ENCODE measurements around the gene MMP26. TPM values are rescaled to one million over a fixed set of nuclear protein-coding genes. Genes with fewer than 3 reads are reported as not detected.

The MMP26 gene
- total RNA-seq, 1 experiment from 2014 or later: not detected

DNA sequence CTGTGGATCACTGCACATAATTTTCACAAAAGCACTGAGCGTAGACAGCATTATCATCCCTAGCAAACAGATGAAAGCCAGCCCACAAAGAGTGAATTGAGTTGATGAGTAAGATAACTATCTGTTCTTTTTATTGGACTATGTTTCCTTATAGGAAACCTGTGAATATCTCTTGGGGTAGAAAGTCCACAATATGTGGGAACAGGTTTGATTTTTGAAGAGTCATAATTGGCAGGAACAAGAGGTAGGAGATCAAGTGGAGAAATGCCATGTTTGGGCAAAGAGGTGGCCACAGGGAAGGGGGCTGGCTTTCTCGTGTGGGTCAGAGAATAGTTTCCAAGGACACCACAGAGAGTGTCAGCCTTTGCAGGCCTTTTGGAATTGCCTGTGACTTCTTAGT, 30.8 kb upstream of the MMP26 start:
- no TSS peak for BruUV-seq (replicated peaks)
- Mint-ChIP-seq H3K36me3 (ENCODE audit: insufficient read depth, unreplicated experiment) (no peaks in the 10 kb centered on the region), H3K27ac (ENCODE audit: low read depth, unreplicated experiment) (no peak overlapping the region), H3K4me1 (ENCODE audit: insufficient read depth, unreplicated experiment) (no peaks in the 10 kb centered on the region), H3K4me3 (ENCODE audit: unreplicated experiment) (no peak overlapping the region), H3K27me3 (ENCODE audit: insufficient read depth, unreplicated experiment) (no peaks in the 10 kb centered on the region), H3K9me3 (ENCODE audit: unreplicated experiment) (no peaks in the 10 kb centered on the region)
- TF ChIP-seq CTCF (IDR thresholded peaks at IDR 0.05; ENCODE audit: unreplicated experiment): no peak
- no peak for DNase-seq (ENCODE audit: unreplicated experiment)
- ChIA-PET CTCF (no interaction called here), POLR2A (no interaction called here)
- intact Hi-C loops (cut with micrococcal nuclease): no loop called here

DNA sequence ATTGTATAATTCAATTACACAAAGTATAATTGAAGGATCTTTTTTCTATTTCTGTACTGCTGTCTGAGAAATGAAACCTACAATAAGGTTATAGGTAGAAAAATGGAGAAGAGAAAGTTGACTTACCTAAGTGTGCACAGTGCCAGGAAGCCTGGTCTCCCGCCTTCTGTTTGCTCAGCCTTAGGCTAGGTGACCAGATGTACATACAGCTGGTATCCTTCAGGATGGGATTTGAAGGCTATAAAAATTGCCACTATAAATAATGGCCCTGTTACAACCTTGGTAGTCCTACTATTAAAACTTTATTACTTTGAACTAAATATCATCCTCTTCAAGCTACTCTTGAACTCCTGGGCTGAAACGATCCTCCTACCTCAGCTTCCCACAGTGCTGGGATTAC, 26.6 kb upstream of the MMP26 start:
- intact Hi-C loops (cut with micrococcal nuclease): no loop called here
- ChIA-PET CTCF (no interaction called here), POLR2A (no interaction called here)
- no peak for DNase-seq (ENCODE audit: unreplicated experiment)
- TF ChIP-seq CTCF (IDR thresholded peaks at IDR 0.05; ENCODE audit: unreplicated experiment): no peak
- Mint-ChIP-seq H3K4me1 (ENCODE audit: insufficient read depth, unreplicated experiment) (no peaks in the 10 kb centered on the region), H3K27ac (ENCODE audit: low read depth, unreplicated experiment) (no peak overlapping the region), H3K9me3 (ENCODE audit: unreplicated experiment) (no peaks in the 10 kb centered on the region), H3K36me3 (ENCODE audit: insufficient read depth, unreplicated experiment) (no peaks in the 10 kb centered on the region), H3K4me3 (ENCODE audit: unreplicated experiment) (no peak overlapping the region), H3K27me3 (ENCODE audit: insufficient read depth, unreplicated experiment) (no peaks in the 10 kb centered on the region)
- BruUV-seq (replicated peaks): no TSS peak

GRCh38 chr11:4680341-4680740, 24.2 kb upstream of the MMP26 start:
- Mint-ChIP-seq H3K27me3 (ENCODE audit: insufficient read depth, unreplicated experiment) (no peaks in the 10 kb centered on the region), H3K4me3 (ENCODE audit: unreplicated experiment) (no peak overlapping the region), H3K36me3 (ENCODE audit: insufficient read depth, unreplicated experiment) (no peaks in the 10 kb centered on the region), H3K9me3 (ENCODE audit: unreplicated experiment) (no peaks in the 10 kb centered on the region), H3K4me1 (ENCODE audit: insufficient read depth, unreplicated experiment) (no peaks in the 10 kb centered on the region), H3K27ac (ENCODE audit: low read depth, unreplicated experiment) (no peak overlapping the region)
- no TSS peak for BruUV-seq (replicated peaks)
- intact Hi-C loops (cut with micrococcal nuclease): no loop called here
- POLR2A ChIA-PET: no interaction called here
- no peak for DNase-seq (ENCODE audit: unreplicated experiment)
- TF ChIP-seq CTCF (IDR thresholded peaks at IDR 0.05; ENCODE audit: unreplicated experiment): no peak
- CTCF ChIA-PET: no interaction called here

DNA sequence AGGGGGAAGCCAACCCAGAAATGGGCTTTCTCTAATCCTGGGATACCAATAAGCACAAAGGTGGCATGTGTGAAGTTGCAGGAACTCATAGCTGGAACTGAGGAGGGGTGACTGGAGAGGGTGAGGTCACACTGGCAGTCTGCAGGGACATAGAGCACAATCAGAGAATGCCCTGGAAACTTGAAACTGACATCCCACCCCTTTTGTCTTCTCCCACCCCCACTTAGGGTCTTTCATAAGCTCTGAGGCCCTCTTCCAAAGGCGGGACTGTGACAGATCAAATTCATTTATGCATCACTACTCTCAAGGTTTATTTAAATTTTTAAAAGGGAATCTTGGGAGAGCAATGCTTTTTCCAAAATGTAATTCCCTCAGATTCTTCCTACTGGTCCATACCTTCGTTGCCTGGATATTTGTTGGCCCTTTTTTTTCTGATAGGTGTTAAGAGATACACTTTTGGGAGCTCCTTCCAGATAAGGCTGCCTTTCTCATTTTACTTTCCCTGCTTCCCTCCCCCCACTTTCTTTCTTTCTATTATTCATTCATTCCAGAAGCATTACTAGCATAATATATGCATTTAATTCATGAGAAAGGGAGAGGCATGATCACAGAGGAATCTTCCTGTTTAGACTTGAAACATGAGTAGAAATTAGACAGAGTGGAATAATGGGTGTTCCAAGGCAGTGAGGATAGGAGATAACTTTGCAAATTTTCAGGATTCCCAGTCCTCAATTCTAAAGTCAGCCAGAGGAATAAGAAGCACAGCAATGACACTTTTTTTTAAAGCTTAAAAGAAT, 21.8 kb upstream of the MMP26 start:
- POLR2A ChIA-PET: interaction anchor here (0.6 kb wide), 1 partner anchor 123 kb away, joined by 3 read pairs; no protein-coding TSS in a partner anchor
- no peaks in the 10 kb centered on the region for H3K4me1 Mint-ChIP-seq (ENCODE audit: insufficient read depth, unreplicated experiment)
- no peaks in the 10 kb centered on the region for H3K27me3 Mint-ChIP-seq (ENCODE audit: insufficient read depth, unreplicated experiment)
- H3K4me3 Mint-ChIP-seq (ENCODE audit: unreplicated experiment): no peak overlapping the region
- no peak overlapping the region for H3K27ac Mint-ChIP-seq (ENCODE audit: low read depth, unreplicated experiment)
- DNase-seq (ENCODE audit: unreplicated experiment): no peak
- H3K36me3 Mint-ChIP-seq (ENCODE audit: insufficient read depth, unreplicated experiment): no peaks in the 10 kb centered on the region
- CTCF ChIA-PET: interaction anchor here (1.3 kb wide), 1 partner anchor 46 kb away, joined by 5 read pairs; the partner anchor contains the start of gene OR51D1
- intact Hi-C loops (cut with micrococcal nuclease): no loop called here
- no peaks in the 10 kb centered on the region for H3K9me3 Mint-ChIP-seq (ENCODE audit: unreplicated experiment)
- TF ChIP-seq CTCF (IDR thresholded peaks at IDR 0.05; ENCODE audit: unreplicated experiment): no peak
- BruUV-seq (replicated peaks): no TSS peak
